ENCODE results near the gene IQCH.

IQCH gene

GRCh38 chr15:67382723-67383122 is 128.1 kb downstream of the IQCH start:
- Histone ChIP-seq H3K36me3 (ENCODE audit: insufficient read depth, insufficient read length, low read length) (no peaks in the 10 kb centered on the region), H3K4me1 (ENCODE audit: insufficient read depth, insufficient read length) (no peaks in the 10 kb centered on the region), H3K9me3 (ENCODE audit: insufficient read depth, low read length) (no peaks in the 10 kb centered on the region), H3K4me3 (ENCODE audit: insufficient read length, low read depth) (no peak overlapping the region), H3K27me3 (ENCODE audit: insufficient read depth, insufficient read length) (no peaks in the 10 kb centered on the region), H3K9ac (ENCODE audit: insufficient read length, low read depth) (no peak overlapping the region)
- no peak for DNase-seq (ENCODE audit: low read depth, low spot score)
- no peak for TF ChIP-seq YY1 (IDR thresholded peaks at IDR 0.05; ENCODE audit: insufficient read depth, insufficient read length)
- TF ChIP-seq ZNF274 (IDR thresholded peaks at IDR 0.05; ENCODE audit: low read depth, low read length): no peak
- TF ChIP-seq SUZ12 (IDR thresholded peaks at IDR 0.05; ENCODE audit: extremely low read depth, insufficient read depth, insufficient read length): no peak

GRCh38 chr15:67383899-67384298 is 129.3 kb downstream of the IQCH start:
- Histone ChIP-seq H3K4me1 (ENCODE audit: insufficient read depth, insufficient read length) (no peaks in the 10 kb centered on the region), H3K36me3 (ENCODE audit: insufficient read depth, insufficient read length, low read length) (no peaks in the 10 kb centered on the region), H3K9ac (ENCODE audit: insufficient read length, low read depth) (no peak overlapping the region), H3K27me3 (ENCODE audit: insufficient read depth, insufficient read length) (no peaks in the 10 kb centered on the region), H3K9me3 (ENCODE audit: insufficient read depth, low read length) (no peaks in the 10 kb centered on the region), H3K4me3 (ENCODE audit: insufficient read length, low read depth) (no peak overlapping the region)
- no peak for DNase-seq (ENCODE audit: low read depth, low spot score)
- no peak for TF ChIP-seq SUZ12 (IDR thresholded peaks at IDR 0.05; ENCODE audit: extremely low read depth, insufficient read depth, insufficient read length)
- TF ChIP-seq ZNF274 (IDR thresholded peaks at IDR 0.05; ENCODE audit: low read depth, low read length): no peak
- no peak for TF ChIP-seq YY1 (IDR thresholded peaks at IDR 0.05; ENCODE audit: insufficient read depth, insufficient read length)

- no peak overlapping the region for H3K9ac ChIP-seq (ENCODE audit: insufficient read length, low read depth)
- H3K4me3 ChIP-seq (ENCODE audit: insufficient read length, low read depth): no peak overlapping the region
- H3K27me3 ChIP-seq (ENCODE audit: insufficient read depth, insufficient read length): no peaks in the 10 kb centered on the region
- no peak for DNase-seq (ENCODE audit: low read depth, low spot score)
- no peaks in the 10 kb centered on the region for H3K36me3 ChIP-seq (ENCODE audit: insufficient read depth, insufficient read length, low read length)
- H3K9me3 ChIP-seq (ENCODE audit: insufficient read depth, low read length): no peaks in the 10 kb centered on the region
- no peaks in the 10 kb centered on the region for H3K4me1 ChIP-seq (ENCODE audit: insufficient read depth, insufficient read length)
- TF ChIP-seq ZNF274 (IDR thresholded peaks at IDR 0.05; ENCODE audit: low read depth, low read length): no peak
- TF ChIP-seq YY1 (IDR thresholded peaks at IDR 0.05; ENCODE audit: insufficient read depth, insufficient read length): no peak
- no peak for TF ChIP-seq SUZ12 (IDR thresholded peaks at IDR 0.05; ENCODE audit: extremely low read depth, insufficient read depth, insufficient read length)
These were observed 130.2 kb downstream of the IQCH start for GRCh38 chr15:67384761-67385160.

- H3K9ac ChIP-seq (ENCODE audit: insufficient read length, low read depth): no peak overlapping the region
- no peak for DNase-seq (ENCODE audit: low read depth, low spot score)
- H3K4me1 ChIP-seq (ENCODE audit: insufficient read depth, insufficient read length): no peaks in the 10 kb centered on the region
- H3K27me3 ChIP-seq (ENCODE audit: insufficient read depth, insufficient read length): no peaks in the 10 kb centered on the region
- TF ChIP-seq ZNF274 (IDR thresholded peaks at IDR 0.05; ENCODE audit: low read depth, low read length): no peak
- no peak for TF ChIP-seq SUZ12 (IDR thresholded peaks at IDR 0.05; ENCODE audit: extremely low read depth, insufficient read depth, insufficient read length)
- no peak for TF ChIP-seq YY1 (IDR thresholded peaks at IDR 0.05; ENCODE audit: insufficient read depth, insufficient read length)
- H3K36me3 ChIP-seq (ENCODE audit: insufficient read depth, insufficient read length, low read length): no peaks in the 10 kb centered on the region
- H3K9me3 ChIP-seq (ENCODE audit: insufficient read depth, low read length): no peaks in the 10 kb centered on the region
- H3K4me3 ChIP-seq (ENCODE audit: insufficient read length, low read depth): no peak overlapping the region
These were observed 131.4 kb downstream of the IQCH start for GRCh38 chr15:67385971-67386370.

GRCh38 chr15:67386947-67387346 is 132.4 kb downstream of the IQCH start:
- no peak for DNase-seq (ENCODE audit: low read depth, low spot score)
- H3K9ac ChIP-seq (ENCODE audit: insufficient read length, low read depth): no peak overlapping the region
- no peak for TF ChIP-seq ZNF274 (IDR thresholded peaks at IDR 0.05; ENCODE audit: low read depth, low read length)
- TF ChIP-seq YY1 (IDR thresholded peaks at IDR 0.05; ENCODE audit: insufficient read depth, insufficient read length): no peak
- TF ChIP-seq SUZ12 (IDR thresholded peaks at IDR 0.05; ENCODE audit: extremely low read depth, insufficient read depth, insufficient read length): no peak
- H3K4me1 ChIP-seq (ENCODE audit: insufficient read depth, insufficient read length): no peaks in the 10 kb centered on the region
- H3K36me3 ChIP-seq (ENCODE audit: insufficient read depth, insufficient read length, low read length): no peaks in the 10 kb centered on the region
- no peaks in the 10 kb centered on the region for H3K9me3 ChIP-seq (ENCODE audit: insufficient read depth, low read length)
- no peaks in the 10 kb centered on the region for H3K27me3 ChIP-seq (ENCODE audit: insufficient read depth, insufficient read length)
- no peak overlapping the region for H3K4me3 ChIP-seq (ENCODE audit: insufficient read length, low read depth)

- no peak overlapping the region for H3K9ac ChIP-seq (ENCODE audit: insufficient read length, low read depth)
- TF ChIP-seq ZNF274 (IDR thresholded peaks at IDR 0.05; ENCODE audit: low read depth, low read length) (no peak), SUZ12 (IDR thresholded peaks at IDR 0.05; ENCODE audit: extremely low read depth, insufficient read depth, insufficient read length) (no peak), YY1 (IDR thresholded peaks at IDR 0.05; ENCODE audit: insufficient read depth, insufficient read length) (no peak)
- no peak overlapping the region for H3K4me3 ChIP-seq (ENCODE audit: insufficient read length, low read depth)
- no peaks in the 10 kb centered on the region for H3K4me1 ChIP-seq (ENCODE audit: insufficient read depth, insufficient read length)
- no peaks in the 10 kb centered on the region for H3K36me3 ChIP-seq (ENCODE audit: insufficient read depth, insufficient read length, low read length)
- DNase-seq (ENCODE audit: low read depth, low spot score): no peak
- no peaks in the 10 kb centered on the region for H3K27me3 ChIP-seq (ENCODE audit: insufficient read depth, insufficient read length)
- no peaks in the 10 kb centered on the region for H3K9me3 ChIP-seq (ENCODE audit: insufficient read depth, low read length)
These were observed 135.4 kb downstream of the IQCH start for GRCh38 chr15:67389975-67390374.

GRCh38 chr15:67394873-67395639 is 140.5 kb downstream of the IQCH start:
- Histone ChIP-seq H3K36me3 (ENCODE audit: insufficient read depth, insufficient read length, low read length) (no peaks in the 10 kb centered on the region), H3K9ac (ENCODE audit: insufficient read length, low read depth) (no peak overlapping the region), H3K4me1 (ENCODE audit: insufficient read depth, insufficient read length) (no peaks in the 10 kb centered on the region), H3K4me3 (ENCODE audit: insufficient read length, low read depth) (no peak overlapping the region), H3K9me3 (ENCODE audit: insufficient read depth, low read length) (no peaks in the 10 kb centered on the region), H3K27me3 (ENCODE audit: insufficient read depth, insufficient read length) (no peaks in the 10 kb centered on the region)
- no peak for DNase-seq (ENCODE audit: low read depth, low spot score)
- TF ChIP-seq ZNF274 (IDR thresholded peaks at IDR 0.05; ENCODE audit: low read depth, low read length) (no peak), SUZ12 (IDR thresholded peaks at IDR 0.05; ENCODE audit: extremely low read depth, insufficient read depth, insufficient read length) (no peak), YY1 (IDR thresholded peaks at IDR 0.05; ENCODE audit: insufficient read depth, insufficient read length) (no peak)

Measured in NT2/D1 (cell line).